HG02938 (cell line): ENCODE data around the gene PADI3.

Source experiments
- ATAC-seq: cut with Tn5 transposase; IDR thresholded peaks from one replicate; pipeline ENCODE4 v1.9.1; 2021; ENCODE audit warnings: mild to moderate bottlenecking, moderate library complexity; ENCODE audit not compliant: unreplicated experiment

PADI3 gene

GRCh38 chr1:17295292-17295691 lies 46.4 kb downstream of the PADI3 start:
- ATAC-seq, result no peak

- ATAC-seq, result no peak
Measured at GRCh38 chr1:17296086-17296485, 47.2 kb downstream of the PADI3 start.

- ATAC-seq, result no peak
Measured at GRCh38 chr1:17297991-17298390, 49.1 kb downstream of the PADI3 start.

GRCh38 chr1:17301767-17302166 lies 52.9 kb downstream of the PADI3 start:
- no peak for ATAC-seq

GRCh38 chr1:17304151-17304825 lies 55.4 kb downstream of the PADI3 start:
- no peak for ATAC-seq

GRCh38 chr1:17304826-17305175 lies 55.9 kb downstream of the PADI3 start:
- ATAC-seq, result no peak

- no peak for ATAC-seq
Measured at GRCh38 chr1:17305576-17306095, 56.7 kb downstream of the PADI3 start.

- no peak for ATAC-seq
Measured at GRCh38 chr1:17306407-17306806, 57.5 kb downstream of the PADI3 start.

- ATAC-seq, result no peak
Measured at GRCh38 chr1:17306921-17307320, 58.0 kb downstream of the PADI3 start.

- no peak for ATAC-seq
Measured at GRCh38 chr1:17307329-17307728, 58.4 kb downstream of the PADI3 start.

GRCh38 chr1:17307946-17308345 lies 59.0 kb downstream of the PADI3 start, which contains the start of gene PADI4:
TSS of gene PADI4 (plus strand) at chr1:17308197. CDS start at chr1:17308223, 26 bp downstream.
- no peak for ATAC-seq

GRCh38 chr1:17308593-17308992 lies 59.7 kb downstream of the PADI3 start:
- ATAC-seq, result no peak

GRCh38 chr1:17309426-17310067 lies 60.6 kb downstream of the PADI3 start:
- no peak for ATAC-seq

GRCh38 chr1:17310068-17310640 lies 61.3 kb downstream of the PADI3 start:
- no peak for ATAC-seq

GRCh38 chr1:17313530-17314309 lies 64.8 kb downstream of the PADI3 start:
- ATAC-seq, result no peak

GRCh38 chr1:17314491-17314971 lies 65.6 kb downstream of the PADI3 start:
- no peak for ATAC-seq

- no peak for ATAC-seq
Measured at GRCh38 chr1:17315542-17316130, 66.7 kb downstream of the PADI3 start.

GRCh38 chr1:17316704-17317103 lies 67.8 kb downstream of the PADI3 start:
- no peak for ATAC-seq

- ATAC-seq, result no peak
Measured at GRCh38 chr1:17318262-17318661, 69.4 kb downstream of the PADI3 start.

- ATAC-seq, result no peak
Measured at GRCh38 chr1:17319561-17320350, 70.9 kb downstream of the PADI3 start.
